ENCODE data around the gene CNGA2.

GRCh38 chrX:151702741-151703340 is 31.7 kb upstream of the CNGA2 start:
- no peak for TF ChIP-seq CTCF (conservative IDR thresholded peaks at IDR 0.05; ENCODE audit: low read depth, low read length)
- no peak for TF ChIP-seq RCOR1 (IDR thresholded peaks at IDR 0.05; ENCODE audit: insufficient replicate concordance, low read length)
- no peak for TF ChIP-seq FOS (IDR thresholded peaks at IDR 0.05; ENCODE audit: low read depth, low read length)
- TF ChIP-seq POLR2A (IDR thresholded peaks at IDR 0.05; ENCODE audit: low read depth, low read length), result no peak
- no peak for TF ChIP-seq USF2 (IDR thresholded peaks at IDR 0.05; ENCODE audit: low read depth, low read length)

All from IMR-90 (cell line).